Hair follicular keratinocyte (primary cell): ENCODE data around the gene PRDM8. TPM values are rescaled to one million over a fixed set of nuclear protein-coding genes. Genes with fewer than 3 reads are reported as not detected.

Experiments
- total RNA-seq: library from RNA; depleted of rRNA; stranded (reverse); fragments of >200 nt; gene quantifications from 2 replicates; pipeline ENCODE4 v1.2.3, GENCODE V29; 2015

PRDM8 gene
- 8.0 and 11.0 TPM in 2 replicates for total RNA-seq

DNA sequence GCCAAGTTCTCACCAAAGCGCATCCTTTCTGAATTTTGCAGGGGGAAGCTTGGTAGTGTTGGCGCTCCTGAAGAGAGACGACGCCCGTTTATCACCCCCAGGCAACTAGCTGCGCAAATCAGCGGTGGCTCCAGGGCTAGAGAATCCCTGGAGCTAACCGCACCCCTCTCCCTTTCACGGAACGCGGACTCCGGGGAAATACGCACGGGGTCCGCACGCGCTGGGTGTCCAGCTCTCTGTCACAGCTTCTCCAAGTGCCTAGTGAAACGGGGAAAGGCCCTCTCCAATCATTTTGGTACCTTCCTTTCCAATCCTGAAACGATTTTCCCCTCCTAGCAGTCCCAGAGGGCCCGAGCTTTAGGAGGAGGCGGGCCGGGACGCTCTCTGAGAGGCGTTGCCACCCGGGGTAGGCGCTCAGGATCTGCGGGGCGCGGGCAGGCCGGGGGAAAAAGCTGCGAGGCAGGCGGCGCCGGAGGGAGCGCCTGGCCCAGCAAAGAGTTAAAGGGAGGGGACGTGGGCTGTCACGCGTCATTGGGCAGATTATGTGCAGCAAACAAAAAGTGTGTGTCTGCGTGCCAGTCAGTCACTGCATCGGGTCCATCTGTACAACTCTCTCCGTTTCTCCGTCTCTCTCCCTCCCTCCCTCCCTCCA lies at the start of gene PRDM8:
Gene PRDM8 (plus strand): TSS at position 582 of the 652 bp plus-strand sequence. CDS start 2,578 bp downstream, outside the sequence.

Other genes with a start within 250 kb of the PRDM8 start
- gene ANTXR2, start 124.3 kb upstream of the PRDM8 start, total RNA-seq = 65.1 and 141 TPM in 2 replicates
- 1.2 and 2.1 TPM in 2 replicates for gene FGF5, start 69.2 kb downstream of the PRDM8 start, total RNA-seq
- gene CFAP299, start 138.2 kb downstream of the PRDM8 start, total RNA-seq = not detected in 2 replicates